Left cardiac atrium (tissue), 4 donors: ENCODE measurements around the gene NGF. TPM values are rescaled to one million over a fixed set of nuclear protein-coding genes. Genes with fewer than 3 reads are reported as not detected.
A peak's percentile ranks its signal among the peaks of the same experiment; 100 is the strongest.
"Not testable (repeated sequence)": the region's sequence is repeated elsewhere in the genome, so short reads cannot be mapped to it uniquely, and the experiment has no call there.

ENCODE experiments used
- ATAC-seq, 2 donors: fragments of 200-7000 bp; cut with Tn5 transposase; one replicate each; pipeline ENCODE4 v1.9.1; 2020; ENCODE audit warnings: mild to moderate bottlenecking in 2 of 2, moderate library complexity in 2 of 2
- DNase-seq: peaks from one replicate; pipeline ENCODE4 v3.0.0-alpha.2; 2020
- intact Hi-C, 2 donors: fragments of 100-400 bp; cut with DNase I; formaldehyde crosslinking; loops; one replicate each; pipeline versions ENCODE4 v1.14.1 to v1.15.1; 2022 to 2023
- total RNA-seq, 2 donors: library from RNA; stranded (reverse); fragmentation: NEBNext Ultra II Directional; extraction: Animal tissue kit (Norgen Biotek cat#: 25700); gene quantifications; one replicate each; pipeline ENCODE4 v1.2.1, GENCODE V29; 2021
- donor health status: DM: no; HTN: yes; CAD: no.
- donor health status: DM: no; HTN: yes; CAD: no; lungs with severe emphysema.
- donor health status: DM: yes; HTN: yes; CAD: no.
- donor health status: Dilated cardiomyopathy.

NGF gene
- total RNA-seq, 2 donors from 2014 or later: 4.4 to 6.9 TPM

DNA sequence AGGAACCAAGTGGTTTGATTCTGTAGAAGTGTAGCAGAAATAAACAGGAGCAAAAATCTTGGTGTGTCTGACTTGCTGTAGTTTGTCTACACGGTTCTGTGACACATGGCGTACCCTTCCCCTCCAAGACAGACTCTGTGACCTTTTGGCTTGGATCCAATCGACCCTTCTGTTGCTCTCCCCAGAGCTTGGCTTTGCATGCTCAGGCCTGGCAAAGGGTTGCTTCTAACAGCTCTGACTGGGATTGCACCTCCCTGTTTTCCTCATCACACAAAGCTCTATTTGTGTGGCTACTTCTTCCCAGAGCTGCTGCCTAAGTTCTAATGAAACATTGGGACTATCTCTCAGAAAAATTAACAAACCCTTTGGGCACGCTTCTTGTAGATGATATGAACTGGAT is 24.0 kb downstream of the NGF start:
- ATAC-seq (peak in 1 of 2 donors; percentile 30), DNase-seq (no peak)
- intact Hi-C loops: no loop called here

DNA sequence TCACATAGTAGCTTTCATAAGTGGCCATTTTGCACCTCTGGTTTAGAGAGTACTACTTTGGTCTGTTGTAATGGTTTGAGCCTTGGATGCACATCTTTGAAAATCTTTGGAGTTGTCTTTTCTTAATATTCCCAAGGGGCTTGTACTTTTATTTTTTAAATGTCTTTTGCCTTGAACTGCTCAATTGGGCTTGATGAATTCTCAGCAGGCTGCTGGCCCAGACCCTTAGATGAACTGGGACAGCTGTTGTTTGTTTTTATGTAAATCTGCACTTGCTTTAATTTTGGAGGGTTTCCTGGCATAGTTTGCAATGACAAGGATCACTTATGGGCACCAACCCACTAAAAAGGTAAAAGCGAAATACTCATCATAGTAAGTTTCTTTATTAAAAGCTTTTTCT is 24.9 kb downstream of the NGF start:
- DNase-seq (no peak), ATAC-seq (peak in 1 of 2 donors; percentile 15)
- intact Hi-C loops: no loop called here

DNA sequence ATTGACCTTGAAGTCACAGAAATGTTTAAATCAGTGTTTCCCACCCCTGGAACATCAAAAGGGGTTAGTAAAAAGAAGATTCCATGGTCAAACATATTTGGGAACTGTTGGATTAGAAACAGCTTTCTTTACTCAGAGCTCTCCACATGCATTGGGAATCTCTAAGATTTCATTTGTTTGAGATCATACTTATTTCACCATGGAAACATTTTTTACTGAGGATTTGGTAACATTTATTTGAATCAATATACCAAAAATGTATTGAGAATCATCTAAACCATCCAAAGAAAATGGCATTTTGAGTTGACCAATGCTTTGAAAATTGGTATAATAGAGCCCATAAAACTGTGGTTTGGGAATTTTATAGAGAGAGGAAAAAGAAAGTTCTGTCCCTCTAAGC is 25.3 kb downstream of the NGF start:
- no peak for DNase-seq
- intact Hi-C loops: no loop called here
- ATAC-seq: no peak

DNA sequence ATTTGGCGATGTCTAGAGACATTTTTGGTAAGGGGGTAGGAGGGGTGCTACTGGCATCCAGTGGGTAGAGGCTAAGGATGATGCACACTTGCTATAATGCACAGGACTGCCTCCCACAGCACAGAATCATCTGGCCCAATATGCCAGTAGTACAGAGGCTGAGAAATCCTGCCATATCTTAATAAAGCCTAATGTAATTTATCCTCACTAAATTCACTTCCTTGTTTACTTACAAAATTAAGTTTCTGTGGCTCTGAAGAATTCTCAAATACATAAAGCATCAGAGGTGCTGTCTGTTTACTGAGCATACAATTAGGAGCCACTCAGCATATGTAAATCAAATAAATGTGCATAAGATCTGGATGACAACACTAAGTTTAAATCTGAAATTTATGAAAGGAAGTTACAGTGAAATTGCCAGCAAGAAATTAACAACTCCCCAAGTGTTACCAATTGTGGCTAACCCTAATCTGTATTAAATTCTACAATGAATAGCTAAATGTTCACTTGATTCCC is 26.5 kb downstream of the NGF start:
- intact Hi-C loops: no loop called here
- ATAC-seq (no peak), DNase-seq (no peak)

DNA sequence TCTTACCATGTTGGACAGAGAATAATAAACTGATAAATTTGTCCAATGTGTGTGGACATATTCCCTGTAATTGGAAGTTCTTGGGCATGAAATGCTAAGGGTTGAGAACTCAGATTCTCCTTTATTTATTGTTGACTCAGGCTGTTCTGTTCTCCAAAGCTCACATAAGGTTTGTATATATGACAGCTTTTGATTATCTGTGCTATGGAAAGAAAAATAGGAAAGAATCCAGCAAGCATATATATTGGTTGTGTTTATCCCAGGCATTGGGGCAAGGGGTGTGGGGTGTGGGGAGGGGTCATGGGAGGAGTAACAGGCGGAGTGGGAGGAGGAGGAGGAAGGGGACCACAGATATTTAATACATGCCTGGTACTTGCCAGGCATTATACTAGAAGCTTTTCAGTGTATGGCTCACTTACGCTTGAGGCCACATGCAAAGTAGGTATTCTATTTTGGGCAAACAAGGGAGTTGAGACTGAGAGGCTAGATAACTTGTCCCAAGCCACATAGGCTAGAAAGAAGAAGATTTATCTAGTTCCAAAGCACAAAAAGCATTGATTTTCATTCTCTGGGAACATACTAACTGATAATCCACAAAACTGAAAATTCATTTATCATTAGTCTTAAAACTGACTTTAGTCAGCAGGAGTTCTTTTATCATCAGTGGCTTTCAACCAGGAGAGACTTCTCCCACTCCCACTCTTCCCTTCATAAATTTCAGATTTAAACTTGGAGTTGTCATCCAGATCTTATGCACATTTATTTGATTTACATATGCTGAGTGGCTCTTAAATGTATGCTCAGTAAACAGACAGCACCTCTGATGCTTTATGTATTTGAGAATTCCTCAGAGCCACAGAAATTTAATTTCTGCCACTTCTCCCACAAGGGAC is 27.2 kb downstream of the NGF start:
- DNase-seq: no peak
- intact Hi-C loops: no loop called here
- no peak for ATAC-seq

DNA sequence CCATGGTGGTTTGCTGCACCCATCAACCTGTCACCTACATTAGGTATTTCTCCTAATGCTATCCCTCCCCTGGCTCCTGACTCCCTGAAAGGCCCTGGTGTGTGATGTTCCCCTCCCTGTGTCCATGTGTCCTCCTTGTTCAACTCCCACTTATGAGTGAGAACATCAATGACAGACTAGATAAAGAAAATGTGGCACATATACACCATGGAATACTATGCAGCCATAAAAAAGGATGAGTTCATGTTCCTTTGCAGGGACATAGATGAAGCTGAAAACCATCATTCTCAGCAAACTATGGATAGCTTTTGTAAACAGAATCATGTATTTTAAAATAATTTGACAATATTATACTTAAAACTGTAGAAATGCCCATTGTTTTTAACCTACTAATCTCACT is 28.5 kb downstream of the NGF start:
- intact Hi-C loops, DNase-seq, ATAC-seq: not testable (repeated sequence)

DNA sequence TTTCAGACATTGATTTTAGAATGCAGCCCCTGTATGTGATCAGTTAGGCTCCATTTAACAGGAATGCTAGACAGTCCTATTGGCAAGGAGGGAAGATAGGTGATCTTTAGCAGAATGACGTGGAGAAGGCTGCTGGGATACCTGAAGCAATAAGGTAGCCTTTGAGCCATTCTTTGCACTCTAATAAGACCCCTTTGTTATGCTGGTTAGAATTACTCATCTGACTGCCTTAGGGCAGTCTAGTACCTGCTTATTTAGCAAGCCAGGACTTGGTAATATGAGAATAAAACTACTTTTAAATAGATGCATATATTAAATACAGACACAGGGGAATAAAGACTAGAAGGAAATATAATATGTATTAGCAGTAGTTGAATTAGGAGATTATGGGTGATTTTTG is 29.1 kb downstream of the NGF start:
- DNase-seq: no peak
- no peak for ATAC-seq
- intact Hi-C loops: no loop called here

DNA sequence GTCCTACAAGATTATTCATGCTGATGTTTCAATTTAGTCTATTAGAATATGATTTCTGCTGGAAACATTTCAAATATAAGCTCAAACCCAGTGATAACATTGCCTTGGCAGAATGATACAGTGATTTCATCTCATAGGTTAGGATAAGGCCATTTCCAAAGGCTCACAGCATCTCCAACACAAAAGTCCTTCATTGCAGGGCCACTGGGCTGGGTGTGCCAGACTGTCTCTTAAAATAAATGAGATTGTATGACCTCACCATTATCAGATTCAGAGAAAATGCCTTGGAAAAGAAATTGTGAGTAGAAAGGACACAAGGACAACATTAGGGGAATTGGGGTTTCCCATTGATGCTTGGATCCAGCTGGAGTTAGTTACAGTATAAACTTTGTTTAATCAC is 30.4 kb downstream of the NGF start:
- DNase-seq: no peak
- intact Hi-C loops: no loop called here
- ATAC-seq: no peak

DNA sequence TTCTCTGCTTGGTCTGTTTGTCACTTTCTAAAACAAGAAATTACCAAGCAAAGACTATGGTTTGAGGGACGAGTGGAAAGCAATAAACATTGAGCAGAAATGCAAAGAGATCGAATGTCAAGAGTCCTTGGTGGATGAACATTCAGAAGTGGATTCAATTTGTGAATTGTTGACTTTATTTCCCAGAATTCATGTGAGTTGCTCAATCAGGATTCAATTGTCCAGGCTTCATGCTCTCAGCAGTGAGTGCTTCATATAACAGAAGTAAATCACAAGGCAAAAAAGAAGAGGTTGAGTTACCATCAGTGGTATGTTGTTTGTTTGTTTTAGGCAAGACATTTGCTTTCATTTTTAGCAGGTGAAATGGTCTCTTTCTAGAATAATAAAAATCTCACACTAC is 31.9 kb downstream of the NGF start:
- DNase-seq: no peak
- no peak for ATAC-seq
- intact Hi-C loops: no loop called here

DNA sequence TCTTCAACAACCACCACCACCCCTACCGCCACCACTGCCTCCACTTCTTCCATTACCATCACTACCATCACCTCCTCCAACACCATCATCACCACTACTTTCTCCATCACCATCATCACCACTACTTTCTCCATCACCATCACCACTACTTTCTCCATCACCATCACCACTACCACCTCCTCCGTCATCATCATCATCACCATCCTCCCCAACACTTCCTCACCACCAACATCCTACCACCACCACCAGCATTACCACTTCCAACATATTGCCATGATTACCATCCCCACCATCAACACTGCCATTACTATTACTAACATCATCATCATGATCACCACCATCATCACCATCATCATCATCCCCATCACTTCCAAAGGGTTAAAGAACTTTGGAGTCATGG is 34.7 kb downstream of the NGF start:
- DNase-seq (no peak), ATAC-seq (no peak)
- intact Hi-C loops: no loop called here

DNA sequence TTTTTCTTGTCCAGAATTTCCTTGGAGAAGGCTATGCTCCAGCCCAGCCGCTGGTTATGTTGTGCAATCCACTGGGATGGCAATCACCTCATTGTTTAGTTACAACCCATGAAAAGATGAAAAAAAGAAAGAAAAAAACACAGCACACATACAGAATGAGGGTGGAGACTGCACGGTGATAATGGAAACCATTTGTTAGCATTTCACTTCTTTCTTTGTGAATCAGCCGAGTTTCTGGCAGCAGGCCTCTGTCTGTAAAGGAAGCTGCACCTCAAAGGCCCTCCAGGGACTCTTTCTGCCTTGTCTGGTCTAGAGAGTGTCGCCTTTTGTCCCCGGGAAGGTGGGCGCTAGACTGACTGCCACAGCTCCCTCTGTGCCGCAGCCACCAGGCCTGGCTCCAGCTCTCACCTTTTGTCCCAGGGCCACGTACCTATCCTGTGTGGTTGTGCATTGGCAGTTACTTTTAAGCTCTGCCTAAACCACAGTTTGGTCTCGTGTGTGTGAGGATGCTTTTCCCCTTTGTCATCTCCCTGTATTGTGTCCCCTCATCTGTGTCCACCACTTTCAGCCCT is 35.6 kb downstream of the NGF start:
- peak; percentile 59 to 87 for ATAC-seq

DNA sequence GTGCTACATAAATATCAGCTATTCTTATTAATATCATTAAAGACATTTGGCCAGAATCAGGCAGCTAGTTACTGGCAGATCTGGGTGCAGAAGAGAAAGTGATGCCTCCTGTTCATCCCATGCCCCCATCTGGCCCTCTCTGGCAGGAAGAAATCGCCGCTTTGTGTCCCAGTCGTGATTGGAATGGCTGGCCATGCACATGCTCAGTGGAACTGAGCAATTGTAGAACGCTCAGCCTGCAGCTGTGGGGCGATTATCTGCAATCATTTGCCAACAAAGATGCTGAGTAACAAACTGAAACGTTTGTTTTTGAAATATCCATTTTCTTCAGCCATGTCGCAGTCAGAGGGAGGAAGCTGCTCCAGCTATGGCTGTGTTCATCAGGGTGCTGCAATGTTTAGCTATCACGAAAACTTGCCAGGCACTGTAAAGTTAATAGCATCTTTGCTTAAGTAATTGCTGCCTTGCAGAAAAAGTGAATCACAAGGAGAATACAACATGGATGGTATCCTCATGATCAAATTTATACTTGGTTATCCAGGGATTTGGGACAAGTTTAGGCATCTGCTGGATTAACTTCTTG is 36.5 kb downstream of the NGF start:
- ATAC-seq: peak in 1 of 2 donors; percentile 25
- DNase-seq: no peak
- intact Hi-C loops: no loop called here

More for the DNA sequence above, 35.6 kb downstream of the NGF start:
- intact Hi-C loops: no loop called here
- DNase-seq: peak; percentile 37

DNA sequence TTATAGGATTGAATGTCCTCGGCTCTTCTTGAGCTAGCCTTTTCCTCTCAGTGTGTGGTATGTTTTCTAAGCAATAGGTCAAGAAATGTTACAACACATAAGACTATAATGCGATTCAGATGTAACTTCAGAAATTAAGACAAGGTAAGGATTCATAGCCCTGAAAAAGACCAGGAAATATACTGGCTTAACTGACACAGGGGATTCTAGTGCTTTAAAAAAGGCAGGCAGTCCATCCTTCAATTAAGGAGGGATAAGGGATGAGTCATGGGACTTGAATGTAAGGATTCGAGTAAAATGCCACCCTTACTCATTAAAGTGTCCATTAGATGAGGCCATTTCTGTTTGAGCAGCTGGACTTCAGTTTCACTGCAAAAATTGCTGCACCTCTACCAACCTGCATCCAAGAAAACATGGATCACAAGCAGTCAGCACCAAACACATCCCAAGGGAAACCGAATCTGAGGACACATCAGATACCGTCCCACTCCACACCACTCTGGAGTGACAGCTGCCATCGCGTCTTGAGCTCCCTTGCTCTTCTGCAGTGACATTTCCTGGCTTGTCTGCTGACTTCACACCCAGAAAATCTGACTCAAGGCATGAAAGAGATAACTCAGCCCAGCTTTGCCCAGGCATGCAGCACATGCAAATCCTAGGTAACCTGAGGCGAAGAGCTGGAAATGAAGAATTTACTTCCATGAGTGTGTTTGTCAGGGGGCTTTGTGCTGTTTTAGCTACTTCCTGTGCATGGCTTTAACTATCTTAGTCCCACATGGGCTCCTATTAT is 37.8 kb downstream of the NGF start:
- intact Hi-C loops: no loop called here
- DNase-seq: no peak
- peak in 1 of 2 donors; percentile 56 for ATAC-seq

DNA sequence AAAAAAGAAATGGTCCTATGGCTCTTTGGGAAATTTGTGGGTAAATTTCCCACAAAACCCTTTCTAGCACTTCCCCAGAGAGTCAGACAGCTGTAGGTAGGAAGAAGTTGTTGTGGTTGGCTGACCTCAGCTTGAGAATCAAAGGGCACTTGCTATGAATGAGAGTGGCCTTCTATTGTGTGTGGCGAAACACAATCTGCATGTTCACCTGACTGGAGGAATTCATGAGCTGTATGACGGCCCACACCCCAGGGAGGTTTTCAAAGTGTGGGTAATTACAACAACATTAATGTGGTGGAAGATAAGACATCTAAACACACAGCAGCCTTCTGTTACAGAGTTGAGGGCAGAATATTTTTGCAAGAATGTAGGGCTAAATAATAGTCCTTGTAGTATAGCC is 38.8 kb downstream of the NGF start:
- intact Hi-C loops: no loop called here
- no peak for ATAC-seq
- no peak for DNase-seq

DNA sequence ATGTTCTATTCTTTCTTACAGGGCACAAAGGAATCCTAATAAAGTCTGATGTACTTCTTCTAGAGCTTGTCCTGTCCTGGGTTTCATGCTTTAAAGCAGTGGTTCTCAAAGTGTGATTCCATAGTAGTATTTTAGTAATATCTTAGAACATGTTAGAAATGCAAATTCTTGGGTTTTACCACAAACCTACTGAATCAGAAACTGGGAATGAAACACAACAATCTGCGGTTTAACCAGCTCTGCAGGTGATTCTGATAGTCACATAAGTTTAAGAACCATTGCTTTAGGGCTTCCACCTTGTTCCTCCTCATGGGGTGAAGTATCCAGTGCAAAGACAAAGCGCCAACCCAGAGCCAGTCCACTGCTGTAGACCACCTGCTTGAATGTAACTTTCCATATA is 41.1 kb downstream of the NGF start:
- intact Hi-C loops: no loop called here

DNA sequence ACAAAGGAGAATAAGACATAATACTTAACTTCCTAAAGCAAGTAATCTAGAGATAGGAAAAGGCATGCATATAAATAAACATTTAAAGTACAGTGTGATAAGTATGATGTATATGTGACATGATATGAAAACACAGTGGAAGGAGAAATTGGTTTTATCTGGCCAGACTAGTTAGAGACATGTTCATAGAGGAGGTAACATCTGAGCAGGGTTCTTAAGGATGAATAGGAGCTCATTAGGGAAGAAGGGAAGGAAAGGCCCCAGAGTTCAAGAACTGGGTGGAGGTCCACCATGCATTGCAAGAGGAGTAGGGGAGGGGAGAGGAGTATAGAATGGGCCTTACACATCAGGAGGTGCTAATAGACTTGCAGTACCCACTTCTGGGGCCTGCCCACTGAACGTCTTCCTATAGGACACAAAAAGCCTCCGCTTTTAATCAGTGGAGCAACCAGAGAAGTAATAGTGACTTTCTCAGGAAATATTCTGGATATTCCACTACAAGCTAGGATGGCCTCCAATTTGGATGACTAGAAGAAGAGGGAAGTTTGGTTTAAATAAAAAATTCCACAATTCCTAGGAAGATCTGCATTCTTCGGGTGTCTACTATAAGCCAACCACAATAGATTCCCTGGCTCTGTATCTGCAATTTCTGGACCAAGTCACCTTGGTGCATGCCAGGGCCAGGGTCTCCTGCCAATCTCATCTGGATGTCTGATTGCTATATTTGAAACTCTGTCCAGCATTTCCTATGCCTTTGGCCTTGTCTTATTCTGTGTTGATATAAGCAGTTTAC is 41.9 kb downstream of the NGF start:
- ATAC-seq (no peak), DNase-seq (no peak)
- intact Hi-C loops: no loop called here

More for the DNA sequence above, 41.1 kb downstream of the NGF start:
- DNase-seq: no peak
- ATAC-seq: no peak

DNA sequence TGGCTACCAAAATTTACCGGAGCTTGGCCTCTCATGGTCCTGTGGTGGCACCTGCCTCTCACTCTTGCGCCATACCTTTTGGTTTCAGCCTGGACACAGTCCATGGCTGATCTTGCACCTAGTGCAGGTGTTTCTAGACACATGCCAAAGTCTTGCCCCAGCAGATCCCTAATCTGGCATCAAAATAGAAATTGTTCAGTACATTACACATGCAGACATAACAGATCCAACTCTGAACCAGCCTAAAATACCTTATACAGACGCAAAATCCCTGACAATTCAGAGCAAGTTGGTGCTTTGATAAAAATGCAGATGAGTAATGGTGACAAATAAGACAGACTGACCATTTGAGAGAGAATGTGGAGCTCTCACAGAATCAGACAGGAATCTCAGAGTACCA is 44.1 kb downstream of the NGF start:
- intact Hi-C loops: no loop called here
- ATAC-seq: no peak
- DNase-seq: no peak

DNA sequence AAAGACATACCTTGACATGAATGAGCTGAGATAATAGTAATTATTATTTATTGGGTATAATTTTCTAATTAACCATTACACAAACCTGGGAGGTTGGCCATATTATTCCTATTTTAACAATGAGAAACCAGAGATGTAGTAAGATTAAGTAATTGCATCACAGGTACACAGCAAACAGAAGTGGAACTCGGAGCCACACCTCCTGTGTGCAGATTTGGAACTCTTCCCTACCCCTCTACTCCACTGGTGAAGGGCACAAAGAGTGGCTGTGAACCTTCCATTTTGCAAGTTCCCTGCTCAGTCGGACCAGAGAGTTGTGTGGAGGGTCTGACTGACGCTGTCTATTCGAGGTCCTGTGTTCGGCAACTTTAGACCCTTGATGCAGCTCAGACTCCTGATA is 45.0 kb downstream of the NGF start:
- no peak for ATAC-seq
- intact Hi-C loops: no loop called here
- no peak for DNase-seq

DNA sequence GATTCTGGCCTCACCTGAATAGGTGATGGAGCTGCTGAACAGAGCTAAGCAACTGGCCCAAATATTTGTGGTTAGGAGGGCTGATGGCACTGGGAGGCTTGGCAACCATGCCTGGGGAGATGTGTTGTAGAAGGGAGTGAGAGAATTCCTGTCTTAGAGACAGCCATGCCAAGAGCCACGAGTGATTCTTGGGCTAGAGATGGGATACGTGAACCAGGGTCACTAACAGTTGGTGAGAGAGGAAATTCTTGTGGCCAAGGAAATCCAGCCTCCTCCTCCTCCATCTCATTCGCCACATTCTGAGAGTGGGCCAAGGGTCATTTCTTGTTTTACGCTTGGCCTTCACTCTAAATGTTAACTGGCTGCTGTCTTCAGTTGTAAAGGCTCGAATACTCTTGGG is 46.3 kb downstream of the NGF start:
- intact Hi-C loops: no loop called here
- no peak for ATAC-seq

More for the DNA sequence above, 46.3 kb downstream of the NGF start:
- DNase-seq: no peak
